K562 (cell line): ENCODE data around the gene KRTAP2-4. TPM values are rescaled to one million over a fixed set of nuclear protein-coding genes. Genes with fewer than 3 reads are reported as not detected.

ENCODE experiments used
- ATAC-seq: fragments of 200-7000 bp; cut with Tn5 transposase; 3 replicates; pipeline ENCODE4 v1.9.1; 2020; ENCODE audit warnings: moderate library complexity
- BruUV-seq: library from RNA; stranded (reverse); fragments of 400-500 nt; replicated peaks from 2 replicates; lab custom pipeline; 2021; lab: Mats Ljungman, UMichigan
- CTCF ChIA-PET: fragments of 300-600 bp; formaldehyde crosslinking; extraction: SDS; loops from one replicate; lab custom pipeline; 2021; ENCODE audit warnings: low intra/inter-chr PET ratio; lab: Yijun Ruan, JAX
- POLR2A ChIA-PET: fragments of 300-600, 350-650 bp; sonication (Branson Sonifier 250); formaldehyde crosslinking; extraction: SDS; loops from one replicate; lab custom pipeline; 2021; ENCODE audit warnings: antibody characterized with exemption, inconsistent platforms; lab: Yijun Ruan, JAX
- DNase-seq, 4 experiments: peaks; one replicate each; pipeline versions ENCODE4 v3.0.0 to v3.0.0-alpha.2; 2011 to 2018; ENCODE audit warnings: low spot score in 3 of 4, mixed read lengths in 3 of 4; ENCODE audit errors: extremely low read depth in 1 of 4
- FAIRE-seq: peaks from 2 replicates; lab custom pipeline; 2011; peaks lifted over from hg19 to GRCh38; lab: Jason Lieb, UNC
- H2AFZ ChIP-seq: 2 replicates; pipeline ENCODE4 v1.6.0; 2011; ENCODE audit warnings: low read depth, low read length, control low read depth, inconsistent platforms
- H3K27ac ChIP-seq: fragments of 200-600 bp; 3 replicates; pipeline ENCODE4 v1.8.0; 2011; ENCODE audit warnings: low read depth, mild to moderate bottlenecking, control low read depth, inconsistent platforms, low read length, moderate library complexity, mixed read lengths; ENCODE audit errors: extremely low read depth
- H3K27me3 ChIP-seq, 2 experiments: fragments of 300-600 bp in 1 of 2; 2 replicates in 1 of 2; 3 replicates in 1 of 2; pipeline versions ENCODE4 v1.6.0 to v1.8.0; 2011; ENCODE audit warnings: inconsistent platforms in 2 of 2, low read length in 2 of 2, mild to moderate bottlenecking in 1 of 2, mixed read lengths in 1 of 2, moderate library complexity in 1 of 2; ENCODE audit not compliant: control insufficient read depth in 2 of 2, insufficient read depth in 2 of 2
- H3K36me3 ChIP-seq: fragments of 300-600 bp; 3 replicates; pipeline ENCODE4 v1.8.0; 2011; ENCODE audit warnings: mild to moderate bottlenecking, low read length, inconsistent platforms; ENCODE audit not compliant: control insufficient read depth, insufficient read depth
- H3K4me1 ChIP-seq, 2 experiments: fragments of 200-600 bp in 1 of 2; replicated peaks in 1 of 2; 2 replicates in 1 of 2; 3 replicates in 1 of 2; pipeline versions ENCODE4 v1.5.1 to v1.8.0; 2011; ENCODE audit warnings: inconsistent platforms in 2 of 2, low read length in 2 of 2, mild to moderate bottlenecking in 1 of 2, mixed read lengths in 1 of 2, moderate library complexity in 1 of 2; ENCODE audit not compliant: control insufficient read depth in 2 of 2, insufficient read depth in 2 of 2
- H3K4me2 ChIP-seq: 2 replicates; pipeline ENCODE4 v1.6.1; 2011; ENCODE audit warnings: low read length, control low read depth, inconsistent platforms, mixed read lengths; ENCODE audit not compliant: insufficient read depth
- H3K4me3 ChIP-seq: fragments of 200-600 bp; sonication (generic), shearing (Covaris generic); 2 replicates; pipeline ENCODE4 v1.5.1; 2016; ENCODE audit warnings: control low read depth, inconsistent platforms
- H3K79me2 ChIP-seq: fragments of 200-600 bp; 3 replicates; pipeline ENCODE4 v1.8.0; 2011; ENCODE audit warnings: low read length, inconsistent platforms; ENCODE audit not compliant: control insufficient read depth, insufficient read depth
- H3K9ac ChIP-seq, 2 experiments: 2 replicates each; pipeline versions ENCODE4 v1.6.0 to v1.6.1; 2011; ENCODE audit warnings: low read depth in 2 of 2, low read length in 2 of 2, control low read depth in 1 of 2, inconsistent platforms in 1 of 2, mild to moderate bottlenecking in 1 of 2, mixed read lengths in 1 of 2; ENCODE audit not compliant: insufficient read depth in 1 of 2
- H3K9me1 ChIP-seq: one replicate; pipeline ENCODE4 v1.6.0; 2011; ENCODE audit warnings: inconsistent platforms, mild to moderate bottlenecking, low read length, moderate library complexity; ENCODE audit not compliant: control insufficient read depth, insufficient read depth
- H3K9me3 ChIP-seq: replicated peaks from 2 replicates; pipeline ENCODE4 v1.5.1; 2011; ENCODE audit warnings: low read depth, low read length, inconsistent platforms; ENCODE audit not compliant: control insufficient read depth, insufficient read depth
- H4K20me1 ChIP-seq: replicated peaks from 2 replicates; pipeline ENCODE4 v1.6.1; 2011; ENCODE audit warnings: low read length, inconsistent platforms, mixed read lengths; ENCODE audit not compliant: control insufficient read depth, insufficient read depth
- ARID2 ChIP-seq: fragments of 450-650 bp; IDR thresholded peaks from 2 replicates; pipeline ENCODE4 v1.6.1; 2017; ENCODE audit warnings: antibody characterized with exemption, mild to moderate bottlenecking
- ARNT ChIP-seq, 2 experiments: fragments of 450-650 bp; IDR thresholded peaks; 2 replicates each; pipeline ENCODE4 v1.6.1; 2016; ENCODE audit warnings: mild to moderate bottlenecking in 1 of 2
- DEAF1 ChIP-seq: fragments of 450-650 bp; formaldehyde crosslinking; IDR thresholded peaks from 2 replicates; pipeline ENCODE4 v1.4.0; 2020; ENCODE audit warnings: mild to moderate bottlenecking, moderate library complexity
- NFIX ChIP-seq: fragments of 250-450 bp; sonication (Bioruptor Pico); IDR thresholded peaks from 2 replicates; pipeline ENCODE4 v1.4.0; 2020; ENCODE audit warnings: low read depth, mild to moderate bottlenecking, moderate library complexity
- POLR2G ChIP-seq: fragments of 200-400 bp; formaldehyde crosslinking; IDR thresholded peaks from 2 replicates; pipeline ENCODE4 v1.6.1; 2017; ENCODE audit warnings: low read depth, mild to moderate bottlenecking, antibody characterized with exemption, low read length, moderate library complexity
- PTTG1 ChIP-seq: fragments of 450-650 bp; IDR thresholded peaks from 2 replicates; pipeline ENCODE4 v1.6.1; 2016; ENCODE audit warnings: low read depth, mild to moderate bottlenecking, missing genetic modification characterization, missing compliant biosample characterization
- RAD21 ChIP-seq, 2 experiments: fragments of 250-450 bp in 1 of 2; fragments of 450-650 bp in 1 of 2; sonication (Bioruptor Pico) in 1 of 2; formaldehyde crosslinking in 1 of 2; IDR thresholded peaks in 1 of 2; conservative IDR thresholded peaks in 1 of 2; 2 replicates each; pipeline versions ENCODE4 v1.4.0 to v1.8.0; 2020 to 2022; ENCODE audit warnings: mild to moderate bottlenecking in 2 of 2, moderate library complexity in 1 of 2
- ZC3H11A ChIP-seq: IDR thresholded peaks from 2 replicates; pipeline ENCODE4 v1.6.1; 2012; ENCODE audit warnings: low read depth, low read length, improper control_type of control experiment
- ZNF395 ChIP-seq: fragments of 200-800 bp; sonication (Bioruptor generic); IDR thresholded peaks from 2 replicates; pipeline ENCODE4 v1.6.1; 2017; ENCODE audit warnings: missing genetic modification characterization, missing compliant biosample characterization
- ZNF551 ChIP-seq: fragments of 250-450 bp; sonication (Bioruptor Pico); IDR thresholded peaks from 2 replicates; pipeline ENCODE4 v1.5.0; 2021; ENCODE audit warnings: mild to moderate bottlenecking, moderate library complexity
- WGBS: fragments of 100-300 bp; shearing (Covaris generic); methylation state at CpG from one replicate; pipeline ENCODE4 v1.1.6; 2016; ENCODE audit warnings: low coverage, mixed read lengths; ENCODE audit not compliant: insufficient coverage; ENCODE audit errors: missing lambda C conversion rate; 5-methylcytosine and 5-hydroxymethylcytosine counted together
- in situ Hi-C: fragments of 300-500 bp; cut with MboI; formaldehyde crosslinking; loops from 4 replicates; pipeline ENCODE4 v1.15.0; 2018; ENCODE audit warnings: inconsistent platforms, mixed read lengths
- intact Hi-C: fragments of 100-400 bp; cut with micrococcal nuclease; formaldehyde crosslinking; loops from 2 replicates; pipeline ENCODE4 v1.14.2; 2022
- polyA plus RNA-seq, 8 experiments: library from polyadenylated mRNA; depleted of rRNA in 4 of 8; stranded (reverse) in 5 of 8; unstranded in 3 of 8; fragments of >200 nt; fragmentation: Nextera tagmentation in 2 of 8; fragmentation: Illumina TruSeq in 1 of 8; extraction: Ambion mirVana in 2 of 8; extraction: Trizol in 1 of 8; gene quantifications; 2 replicates each; pipeline versions ENCODE4 v1.2.1 to v1.2.3, GENCODE V29; 2011 to 2014; ENCODE audit warnings: inconsistent platforms in 1 of 8, missing spikeins in 1 of 8
- total RNA-seq, 7 experiments: library from RNA; depleted of rRNA in 6 of 7; stranded (reverse); fragments of >200 nt in 6 of 7; fragmentation: Illumina TruSeq in 2 of 7; extraction: Trizol in 2 of 7; gene quantifications; 2 replicates each; pipeline versions ENCODE4 v1.2.1 to v1.2.3, GENCODE V29; 2011 to 2021; ENCODE audit warnings: low replicate concordance in 1 of 7

Gene KRTAP2-4
- total and polyA plus RNA-seq, 9 of the 15 experiments (the other 6 are each of a cell fraction or from before 2014, with no cell fraction given): not detected

GRCh38 chr17:41063449-41063848 is 2.2 kb downstream of the KRTAP2-4 start:
- Histone ChIP-seq H3K79me2 (no peaks in the 10 kb centered on the region), H3K4me2 (no peak overlapping the region), H4K20me1 (no peaks in the 10 kb centered on the region; the same call in 1 of the 2 replicates), H3K9me3 (no peaks in the 10 kb centered on the region), H3K4me3 (no peak overlapping the region), H3K9me1 (no peaks in the 10 kb centered on the region), H3K9ac (no peak overlapping the region), H2AFZ (no peak overlapping the region), H3K4me1 (peaks cover 0 to 5% of the 10 kb centered on the region in 2 experiments; a peak in 2 of 5 replicates), H3K27me3 (peaks cover 0 to 4% of the 10 kb centered on the region in 2 experiments; a peak in 2 of 5 replicates), H3K27ac (no peak overlapping the region), H3K36me3 (no peaks in the 10 kb centered on the region)
- in situ Hi-C loops: no loop called here
- no peak for DNase-seq
- POLR2A ChIA-PET: no interaction called here
- TF ChIP-seq ARNT (IDR thresholded peaks at IDR 0.05) (no peak), ZNF395 (CRISPR knock-in tag) (no peak), POLR2G (no peak), ARID2 (no peak), ZNF551 (CRISPR knock-in tag) (no peak), PTTG1 (tag) (no peak), ZC3H11A (no peak), NFIX (CRISPR knock-in tag) (no peak), DEAF1 (CRISPR knock-in tag) (no peak), RAD21 (CRISPR knock-in tag; conservative IDR thresholded peaks at IDR 0.05 in 1 of 2, IDR thresholded peaks at IDR 0.05 in 1 of 2) (no peak)
- intact Hi-C loops: no loop called here
- no TSS peak for BruUV-seq
- FAIRE-seq: no peak
- 0% methylated on average over 4 of the region's 4 CpGs for WGBS
- CTCF ChIA-PET: no interaction called here
- ATAC-seq: no peak
